Gastroesophageal sphincter (tissue), 4 donors: ENCODE results near the gene BEND7. TPM values are rescaled to one million over a fixed set of nuclear protein-coding genes. Genes with fewer than 3 reads are reported as not detected.

Experiments
- ATAC-seq: fragments of 150-250 bp; one replicate; pipeline ENCODE4 v1.9.1; 2016; ENCODE audit warnings: mild to moderate bottlenecking, moderate library complexity
- H3K27ac ChIP-seq, 4 donors: fragments of 200-600 bp; sonication (generic) in 3 of 4; 1 replicate in 3 of 4; 2 replicates in 1 of 4; pipeline ENCODE4 v1.5.1; 2016 to 2019
- H3K27me3 ChIP-seq: fragments of 200-600 bp; sonication (generic); one replicate; pipeline ENCODE4 v1.5.1; 2019
- H3K36me3 ChIP-seq, 2 donors: fragments of 200-600 bp; sonication (generic); one replicate each; pipeline ENCODE4 v1.5.1; 2019; ENCODE audit warnings: control low read depth in 1 of 2
- H3K4me1 ChIP-seq, 3 donors: fragments of 200-600 bp; sonication (generic); 1 replicate in 2 of 3; 2 replicates in 1 of 3; pipeline ENCODE4 v1.5.1; 2016 to 2019; ENCODE audit warnings: control low read depth in 2 of 3
- H3K4me3 ChIP-seq, 2 donors: fragments of 200-600 bp; sonication (generic); one replicate each; pipeline ENCODE4 v1.5.1; 2019; ENCODE audit warnings: mild to moderate bottlenecking in 1 of 2, moderate library complexity in 1 of 2
- H3K9me3 ChIP-seq, 3 donors: fragments of 200-600 bp; sonication (generic); one replicate each; pipeline ENCODE4 v1.5.1; 2017 to 2019; ENCODE audit warnings: control low read depth in 2 of 3
- CTCF ChIP-seq, 4 experiments: fragments of 200-600 bp in 2 of 4; fragments of 450-650 bp in 2 of 4; sonication (generic) in 1 of 4; IDR thresholded peaks; one replicate each; pipeline ENCODE4 v1.5.1; 2017 to 2019; ENCODE audit warnings: antibody characterized with exemption in 4 of 4, mild to moderate bottlenecking in 2 of 4, moderate library complexity in 2 of 4
- EP300 ChIP-seq: sonication (generic); formaldehyde crosslinking; IDR thresholded peaks from one replicate; pipeline ENCODE4 v1.6.1; 2017; ENCODE audit warnings: antibody characterized with exemption, mild to moderate bottlenecking
- POLR2A ChIP-seq, 2 donors: fragments of 450-650 bp; IDR thresholded peaks; one replicate each; pipeline ENCODE4 v1.6.1; 2017; ENCODE audit warnings: antibody characterized with exemption in 2 of 2, mild to moderate bottlenecking in 2 of 2, moderate library complexity in 1 of 2
- POLR2AphosphoS5 ChIP-seq: sonication (generic); formaldehyde crosslinking; IDR thresholded peaks from one replicate; pipeline ENCODE4 v1.6.1; 2017; ENCODE audit warnings: antibody characterized with exemption
- WGBS, 2 donors: methylation state at CpG; one replicate each; pipeline ENCODE4 v1.1.5; 2018; ENCODE audit warnings: low coverage in 1 of 2; 5-methylcytosine and 5-hydroxymethylcytosine counted together
- total RNA-seq, 4 donors: library from RNA; depleted of rRNA; stranded (reverse); fragments of >200 nt; gene quantifications; one replicate each; pipeline ENCODE4 v1.1.0, GENCODE V29; 2016

Gene BEND7
- total RNA-seq, 4 donors from 2014 or later: 18.4 to 25.9 (median 22.5) TPM

- Histone ChIP-seq H3K9me3 (no peaks in the 10 kb centered on the region), H3K36me3 (peaks cover 0 to 41% of the 10 kb centered on the region in 2 donors), H3K27ac (no peak overlapping the region), H3K4me1 (peaks cover 0 to 6% (median 0%) of the 10 kb centered on the region in 3 donors), H3K27me3 (no peaks in the 10 kb centered on the region), H3K4me3 (no peak overlapping the region)
- no peak for ATAC-seq
- TF ChIP-seq EP300: no peak
- TF ChIP-seq POLR2AphosphoS5: no peak
- TF ChIP-seq POLR2A (IDR thresholded peaks at IDR 0.05): no peak
- TF ChIP-seq CTCF (IDR thresholded peaks at IDR 0.05): no peak
- 96 to 100% methylated on average over 2 to 9 of the region's 9 CpGs for WGBS, 2 donors
Observed at GRCh38 chr10:13500201-13500600, 28.6 kb downstream of the BEND7 start.

GRCh38 chr10:13499150-13499549 is 29.7 kb downstream of the BEND7 start:
- H3K27me3 ChIP-seq: no peaks in the 10 kb centered on the region
- H3K4me3 ChIP-seq: no peak overlapping the region
- WGBS, 2 donors: 95 to 96% methylated on average over 3 to 5 of the region's 5 CpGs
- H3K27ac ChIP-seq: no peak overlapping the region
- TF ChIP-seq POLR2A (IDR thresholded peaks at IDR 0.05) (no peak), POLR2AphosphoS5 (no peak), CTCF (IDR thresholded peaks at IDR 0.05) (no peak), EP300 (no peak)
- H3K4me1 ChIP-seq: no peaks in the 10 kb centered on the region
- ATAC-seq: no peak
- peaks cover 0 to 50% of the 10 kb centered on the region in 2 donors for H3K36me3 ChIP-seq
- H3K9me3 ChIP-seq: no peaks in the 10 kb centered on the region

- peaks cover 0 to 63% of the 10 kb centered on the region in 2 donors for H3K36me3 ChIP-seq
- no peaks in the 10 kb centered on the region for H3K4me1 ChIP-seq
- 87 to 88% methylated on average over 8 of the region's 8 CpGs for WGBS, 2 donors
- TF ChIP-seq EP300: no peak
- H3K27me3 ChIP-seq: no peaks in the 10 kb centered on the region
- H3K9me3 ChIP-seq: no peaks in the 10 kb centered on the region
- no peak for ATAC-seq
- H3K4me3 ChIP-seq: no peak overlapping the region
- H3K27ac ChIP-seq: no peak overlapping the region
Observed at GRCh38 chr10:13496931-13497330, 31.9 kb downstream of the BEND7 start.

- H3K4me1 ChIP-seq: no peaks in the 10 kb centered on the region
- no peaks in the 10 kb centered on the region for H3K27me3 ChIP-seq
- TF ChIP-seq CTCF (IDR thresholded peaks at IDR 0.05) (no peak), POLR2A (IDR thresholded peaks at IDR 0.05) (no peak), EP300 (no peak), POLR2AphosphoS5 (no peak)
- no peak for ATAC-seq
- H3K4me3 ChIP-seq: no peak overlapping the region
- no peaks in the 10 kb centered on the region for H3K9me3 ChIP-seq
- H3K36me3 ChIP-seq: peaks cover 0 to 71% of the 10 kb centered on the region in 2 donors
- H3K27ac ChIP-seq: no peak overlapping the region
- 60 to 74% methylated on average over 8 of the region's 8 CpGs for WGBS, 2 donors
Observed at GRCh38 chr10:13496164-13496563, 32.6 kb downstream of the BEND7 start.

GRCh38 chr10:13492493-13493180 is 36.2 kb downstream of the BEND7 start:
- TF ChIP-seq POLR2AphosphoS5: no peak
- no peak for TF ChIP-seq POLR2A (IDR thresholded peaks at IDR 0.05)
- TF ChIP-seq EP300: no peak
- no peak for TF ChIP-seq CTCF (IDR thresholded peaks at IDR 0.05)
- no peaks in the 10 kb centered on the region for H3K9me3 ChIP-seq
- H3K4me1 ChIP-seq: no peaks in the 10 kb centered on the region
- H3K27ac ChIP-seq: no peak overlapping the region
- 78 to 81% methylated on average over 4 to 16 of the region's 16 CpGs for WGBS, 2 donors
- H3K27me3 ChIP-seq: no peaks in the 10 kb centered on the region
- H3K36me3 ChIP-seq: peaks cover 0 to 79% of the 10 kb centered on the region in 2 donors
- ATAC-seq: no peak
- no peak overlapping the region for H3K4me3 ChIP-seq
